Loucy (cell line): Measurements from ENCODE around the gene PLXNA3.

Experiments
- H2AFZ ChIP-seq: fragments of 200-600 bp; sonication (generic); 2 replicates; pipeline ENCODE4 v1.6.0; 2016; ENCODE audit warnings: antibody characterized with exemption, mild to moderate bottlenecking, low read length, moderate library complexity
- H3F3A ChIP-seq: fragments of 200-600 bp; 2 replicates; pipeline ENCODE4 v1.6.0; 2016; ENCODE audit warnings: antibody characterized with exemption, low read depth, mild to moderate bottlenecking
- H3K27me3 ChIP-seq: fragments of 200-600 bp; sonication (generic); 2 replicates; pipeline ENCODE4 v1.6.1; 2014; ENCODE audit warnings: low read length, mild to moderate bottlenecking; ENCODE audit not compliant: insufficient read depth, poor library complexity, severe bottlenecking
- H3K36me3 ChIP-seq: fragments of 200-600 bp; sonication (generic); 2 replicates; pipeline ENCODE4 v1.6.1; 2016; ENCODE audit warnings: low read length; ENCODE audit not compliant: insufficient read depth
- H3K4me1 ChIP-seq: fragments of 200-600 bp; sonication (generic); 2 replicates; pipeline ENCODE4 v1.5.1; 2014; ENCODE audit warnings: low read length, mild to moderate bottlenecking; ENCODE audit not compliant: insufficient read depth, poor library complexity, severe bottlenecking
- H3K4me2 ChIP-seq: fragments of 200-600 bp; sonication (generic); 2 replicates; pipeline ENCODE4 v1.6.0; 2014; ENCODE audit warnings: antibody characterized with exemption, low read length, low read depth, mild to moderate bottlenecking; ENCODE audit not compliant: poor library complexity, severe bottlenecking
- H3K4me3 ChIP-seq: fragments of 200-600 bp; sonication (generic); 2 replicates; pipeline ENCODE4 v1.5.1; 2014; ENCODE audit warnings: low read length, mild to moderate bottlenecking, mixed read lengths; ENCODE audit not compliant: poor library complexity, severe bottlenecking
- H3K79me2 ChIP-seq: fragments of 200-600 bp; sonication (generic); 2 replicates; pipeline ENCODE4 v1.6.1; 2014; ENCODE audit warnings: low read length; ENCODE audit not compliant: insufficient read depth
- H3K9ac ChIP-seq: fragments of 200-600 bp; sonication (generic); 2 replicates; pipeline ENCODE4 v1.6.0; 2014; ENCODE audit warnings: mild to moderate bottlenecking, low read depth, low read length, moderate library complexity; ENCODE audit not compliant: poor library complexity, severe bottlenecking
- H3K9me2 ChIP-seq: fragments of 200-600 bp; sonication (generic); replicated peaks from 2 replicates; pipeline ENCODE4 v1.6.1; 2016; ENCODE audit warnings: low read depth, low read length, mixed read lengths
- H3K9me3 ChIP-seq: fragments of 200-600 bp; sonication (generic); 2 replicates; pipeline ENCODE4 v1.6.1; 2014; ENCODE audit warnings: mild to moderate bottlenecking, antibody characterized with exemption, low read length, low read depth; ENCODE audit not compliant: insufficient read depth
- H4K20me1 ChIP-seq: fragments of 200-600 bp; sonication (generic); 2 replicates; pipeline ENCODE4 v1.6.0; 2014; ENCODE audit warnings: antibody characterized with exemption, low read length, mild to moderate bottlenecking; ENCODE audit not compliant: insufficient read depth, poor library complexity, severe bottlenecking
- CTCF ChIP-seq: fragments of 200-600 bp; sonication (generic); conservative IDR thresholded peaks from 2 replicates; pipeline ENCODE4 v1.5.1; 2014; ENCODE audit warnings: mild to moderate bottlenecking, antibody characterized with exemption, low read length
- EZH2phosphoT487 ChIP-seq: fragments of 200-600 bp; IDR thresholded peaks from 2 replicates; pipeline ENCODE4 v1.6.1; 2018; ENCODE audit warnings: antibody characterized with exemption, mild to moderate bottlenecking, moderate library complexity, borderline replicate concordance

The PLXNA3 gene

GRCh38 chrX:154511761-154512160, 53.7 kb downstream of the PLXNA3 start:
- H3K27me3 ChIP-seq, result no peaks in the 10 kb centered on the region
- H3K4me1 ChIP-seq, result peaks cover 10% of the 10 kb centered on the region
- H3K4me3 ChIP-seq, result no peak overlapping the region
- H3K9me2 ChIP-seq, result no peaks in the 10 kb centered on the region
- H2AFZ ChIP-seq, result peak overlapping the region; percentile 64
- peaks cover 8% of the 10 kb centered on the region; the same call in 1 of the 2 replicates for H3K79me2 ChIP-seq
- H3K4me2 ChIP-seq, result peak overlapping the region; percentile 51
- H3K36me3 ChIP-seq, result no peaks in the 10 kb centered on the region
- H3K9ac ChIP-seq, result peak overlapping the region; percentile 52
- H3K9me3 ChIP-seq, result no peaks in the 10 kb centered on the region
- no peaks in the 10 kb centered on the region for H3F3A ChIP-seq
- no peaks in the 10 kb centered on the region for H4K20me1 ChIP-seq
- no peak for TF ChIP-seq EZH2phosphoT487
- no peak for TF ChIP-seq CTCF

- H2AFZ ChIP-seq, result no peak overlapping the region
- H3K27me3 ChIP-seq, result no peaks in the 10 kb centered on the region
- H3K9ac ChIP-seq, result no peak overlapping the region
- H4K20me1 ChIP-seq, result no peaks in the 10 kb centered on the region
- no peak overlapping the region for H3K4me2 ChIP-seq
- peaks cover 8% of the 10 kb centered on the region; the same call in 1 of the 2 replicates for H3K79me2 ChIP-seq
- no peaks in the 10 kb centered on the region for H3K9me3 ChIP-seq
- H3K9me2 ChIP-seq, result no peaks in the 10 kb centered on the region
- H3F3A ChIP-seq, result no peaks in the 10 kb centered on the region
- no peaks in the 10 kb centered on the region for H3K36me3 ChIP-seq
- TF ChIP-seq EZH2phosphoT487, result no peak
- TF ChIP-seq CTCF, result no peak
- H3K4me1 ChIP-seq, result peaks cover 10% of the 10 kb centered on the region
- no peak overlapping the region for H3K4me3 ChIP-seq
Observed at GRCh38 chrX:154512879-154513553, 54.9 kb downstream of the PLXNA3 start.

GRCh38 chrX:154513716-154514115, 55.6 kb downstream of the PLXNA3 start:
- no peak overlapping the region for H3K4me3 ChIP-seq
- H3K9ac ChIP-seq, result no peak overlapping the region
- no peaks in the 10 kb centered on the region for H3K9me3 ChIP-seq
- no peaks in the 10 kb centered on the region for H3K9me2 ChIP-seq
- H3K4me1 ChIP-seq, result peaks cover 10% of the 10 kb centered on the region
- no peak overlapping the region for H2AFZ ChIP-seq
- H3K27me3 ChIP-seq, result no peaks in the 10 kb centered on the region
- peaks cover 8% of the 10 kb centered on the region; the same call in 1 of the 2 replicates for H3K79me2 ChIP-seq
- H4K20me1 ChIP-seq, result no peaks in the 10 kb centered on the region
- no peaks in the 10 kb centered on the region for H3F3A ChIP-seq
- no peaks in the 10 kb centered on the region for H3K36me3 ChIP-seq
- TF ChIP-seq CTCF (no peak), EZH2phosphoT487 (no peak)
- H3K4me2 ChIP-seq, result no peak overlapping the region
